ENCODE measurements around the gene RALGAPA2.
"Not testable (repeated sequence)": the region's sequence is repeated elsewhere in the genome, so short reads cannot be mapped to it uniquely, and the experiment has no call there.

The RALGAPA2 gene

GRCh38 chr20:20543348-20543747, 169.1 kb downstream of the RALGAPA2 start:
- FAIRE-seq; DNase-seq (ENCODE audit: low spot score): not testable (repeated sequence)

- no peak for FAIRE-seq
- DNase-seq (ENCODE audit: low spot score): no peak
These were observed 176.1 kb downstream of the RALGAPA2 start for GRCh38 chr20:20536240-20536933.

- no peak for FAIRE-seq
- no peak for DNase-seq (ENCODE audit: low spot score)
These were observed 177.4 kb downstream of the RALGAPA2 start for GRCh38 chr20:20535051-20535450.

GRCh38 chr20:20531283-20531682, 181.2 kb downstream of the RALGAPA2 start:
- DNase-seq (ENCODE audit: low spot score) (no peak), FAIRE-seq (no peak)

GRCh38 chr20:20530428-20531151, 181.9 kb downstream of the RALGAPA2 start:
- no peak for DNase-seq (ENCODE audit: low spot score)
- FAIRE-seq: no peak

GRCh38 chr20:20529597-20529996, 182.8 kb downstream of the RALGAPA2 start:
- FAIRE-seq (no peak), DNase-seq (ENCODE audit: low spot score) (no peak)

- no peak for DNase-seq (ENCODE audit: low spot score)
- FAIRE-seq: no peak
These were observed 183.6 kb downstream of the RALGAPA2 start for GRCh38 chr20:20528861-20529260.

GRCh38 chr20:20527661-20528060, 184.8 kb downstream of the RALGAPA2 start:
- no peak for FAIRE-seq
- DNase-seq (ENCODE audit: low spot score): no peak

- no peak for FAIRE-seq
- no peak for DNase-seq (ENCODE audit: low spot score)
These were observed 186.7 kb downstream of the RALGAPA2 start for GRCh38 chr20:20525756-20526155.

GRCh38 chr20:20525214-20525613, 187.2 kb downstream of the RALGAPA2 start:
- DNase-seq (ENCODE audit: low spot score): no peak
- FAIRE-seq: no peak

- no peak for DNase-seq (ENCODE audit: low spot score)
- FAIRE-seq: no peak
These were observed 187.7 kb downstream of the RALGAPA2 start for GRCh38 chr20:20524756-20525155.

GRCh38 chr20:20521736-20522135, 190.7 kb downstream of the RALGAPA2 start:
- no peak for DNase-seq (ENCODE audit: low spot score)
- no peak for FAIRE-seq

GRCh38 chr20:20520776-20521175, 191.7 kb downstream of the RALGAPA2 start:
- FAIRE-seq (no peak), DNase-seq (ENCODE audit: low spot score) (no peak)

GRCh38 chr20:20519269-20519668, 193.2 kb downstream of the RALGAPA2 start:
- FAIRE-seq (no peak), DNase-seq (ENCODE audit: low spot score) (no peak)

- DNase-seq (ENCODE audit: low spot score) (no peak), FAIRE-seq (no peak)
These were observed 194.2 kb downstream of the RALGAPA2 start for GRCh38 chr20:20518263-20518662.

- DNase-seq (ENCODE audit: low spot score): no peak
These were observed 195.1 kb downstream of the RALGAPA2 start for GRCh38 chr20:20517296-20517695.

GRCh38 chr20:20513720-20514119, 198.7 kb downstream of the RALGAPA2 start:
- FAIRE-seq: no peak
- no peak for DNase-seq (ENCODE audit: low spot score)

More at GRCh38 chr20:20517296-20517695, 195.1 kb downstream of the RALGAPA2 start:
- no peak for FAIRE-seq

GRCh38 chr20:20505554-20505953, 206.9 kb downstream of the RALGAPA2 start:
- FAIRE-seq (no peak), DNase-seq (ENCODE audit: low spot score) (no peak)

GRCh38 chr20:20503777-20504530, 208.5 kb downstream of the RALGAPA2 start:
- DNase-seq (ENCODE audit: low spot score): no peak
- FAIRE-seq: no peak

GRCh38 chr20:20501128-20501527, 211.3 kb downstream of the RALGAPA2 start:
- DNase-seq (ENCODE audit: low spot score) (no peak), FAIRE-seq (no peak)

GRCh38 chr20:20500312-20500711, 212.1 kb downstream of the RALGAPA2 start:
- no peak for FAIRE-seq
- DNase-seq (ENCODE audit: low spot score): no peak

GRCh38 chr20:20499439-20499838, 213.0 kb downstream of the RALGAPA2 start:
- DNase-seq (ENCODE audit: low spot score) (no peak), FAIRE-seq (no peak)
